H4 (cell line): Measurements from ENCODE around the gene MORC2. TPM values are rescaled to one million over a fixed set of nuclear protein-coding genes. Genes with fewer than 3 reads are reported as not detected.

ENCODE experiments used
- DNase-seq: peaks from one replicate; pipeline ENCODE4 v3.0.0-alpha.2; 2015; ENCODE audit warnings: low spot score
- total RNA-seq: library from RNA; depleted of rRNA; stranded (reverse); fragments of >200 nt; shearing (Covaris generic); gene quantifications from 2 replicates; pipeline ENCODE4 v1.2.3, GENCODE V29; 2014

MORC2 gene
- total RNA-seq, 1 experiment from 2014 or later: 10.8 TPM

DNA sequence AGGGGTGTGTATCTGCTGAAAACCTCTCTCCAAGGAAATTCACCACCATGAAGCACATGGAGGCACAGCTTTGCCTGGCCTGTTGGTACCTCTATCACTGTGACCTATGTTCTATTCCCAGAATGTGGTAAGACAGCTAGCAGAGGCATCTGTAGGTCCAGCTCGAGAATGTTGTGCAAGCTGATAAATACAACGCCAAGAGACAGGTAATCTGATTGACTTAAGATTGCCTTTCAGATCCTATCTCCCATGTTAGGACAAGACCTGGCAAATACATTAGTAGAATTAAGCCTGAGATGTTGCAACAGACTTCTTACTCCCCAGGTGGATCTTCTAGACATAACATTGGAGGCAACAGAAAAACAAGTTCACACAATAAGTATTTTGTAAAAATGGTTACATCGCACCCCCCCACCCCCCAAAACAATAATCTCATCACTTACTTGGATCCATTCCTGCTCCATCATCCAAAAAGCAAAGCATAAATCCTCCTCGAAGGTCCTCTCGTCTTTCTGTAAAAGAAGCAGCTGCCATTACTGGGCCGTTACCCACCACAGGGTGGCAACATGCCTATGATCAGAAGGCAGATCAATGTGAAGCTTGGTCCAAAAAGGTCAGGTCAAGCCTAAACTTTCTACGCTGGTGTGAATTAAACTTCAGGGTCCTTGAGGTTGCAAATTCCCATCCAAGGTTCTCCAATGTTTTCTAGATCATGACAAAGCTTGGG, 18.5 kb downstream of the MORC2 start:
- DNase-seq: no peak

GRCh38 chr22:30948930-30949342, 19.6 kb downstream of the MORC2 start:
- DNase-seq: no peak

- no peak for DNase-seq
Measured at GRCh38 chr22:30947816-30948454, 20.6 kb downstream of the MORC2 start.

DNA sequence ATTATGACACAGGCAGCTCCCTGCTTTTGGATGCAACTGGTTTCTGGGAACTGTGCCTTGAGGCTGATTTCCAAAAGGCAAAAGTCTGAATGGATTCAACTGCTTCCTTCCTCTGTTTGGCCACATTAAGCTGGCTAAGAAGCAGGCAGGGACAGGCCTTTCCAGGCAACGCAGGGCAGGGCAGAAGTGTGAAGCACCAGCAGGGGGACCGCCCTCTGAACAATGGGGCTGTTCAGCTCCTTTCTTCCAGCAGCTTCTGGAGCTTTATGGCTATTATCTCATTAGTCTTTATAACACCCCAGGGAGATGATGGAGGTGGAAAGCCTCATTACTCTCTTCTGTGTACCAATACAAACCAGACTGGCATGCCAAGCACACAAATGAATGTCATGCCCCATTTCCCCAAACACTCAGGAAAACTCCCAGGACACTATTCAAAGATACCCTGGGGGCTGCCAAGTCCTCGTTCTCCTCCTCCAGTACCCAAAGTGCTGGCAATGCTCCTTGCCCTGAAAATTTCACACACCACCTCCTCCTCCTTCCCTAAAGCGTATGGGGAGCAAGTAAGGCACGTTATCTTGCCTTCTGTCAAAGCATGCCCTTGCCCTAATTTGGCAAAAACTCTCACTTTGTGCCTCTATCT, 21.3 kb downstream of the MORC2 start:
- no peak for DNase-seq

DNA sequence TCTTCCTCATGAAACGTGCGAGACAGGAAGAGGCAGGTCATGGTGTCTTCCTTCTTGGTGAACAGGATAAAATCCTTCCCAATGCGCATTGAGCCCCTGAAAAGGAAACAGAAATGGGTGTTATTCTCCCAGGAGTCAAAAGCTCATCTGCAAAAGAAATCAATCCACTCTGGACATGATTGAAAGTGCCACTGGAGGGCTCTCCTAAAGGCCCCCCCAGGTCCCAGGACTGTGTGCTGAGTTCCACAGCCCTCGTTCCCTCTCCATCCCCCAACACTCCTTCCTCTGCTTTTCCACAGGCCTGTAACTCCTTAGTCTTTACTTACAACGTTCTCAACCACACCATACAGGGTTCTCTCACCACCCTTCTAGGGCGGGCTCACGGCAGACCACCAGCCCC, 22.2 kb downstream of the MORC2 start:
- no peak for DNase-seq

GRCh38 chr22:30945653-30946052, 22.9 kb downstream of the MORC2 start:
- DNase-seq: no peak

GRCh38 chr22:30944986-30945385, 23.6 kb downstream of the MORC2 start:
- no peak for DNase-seq

DNA sequence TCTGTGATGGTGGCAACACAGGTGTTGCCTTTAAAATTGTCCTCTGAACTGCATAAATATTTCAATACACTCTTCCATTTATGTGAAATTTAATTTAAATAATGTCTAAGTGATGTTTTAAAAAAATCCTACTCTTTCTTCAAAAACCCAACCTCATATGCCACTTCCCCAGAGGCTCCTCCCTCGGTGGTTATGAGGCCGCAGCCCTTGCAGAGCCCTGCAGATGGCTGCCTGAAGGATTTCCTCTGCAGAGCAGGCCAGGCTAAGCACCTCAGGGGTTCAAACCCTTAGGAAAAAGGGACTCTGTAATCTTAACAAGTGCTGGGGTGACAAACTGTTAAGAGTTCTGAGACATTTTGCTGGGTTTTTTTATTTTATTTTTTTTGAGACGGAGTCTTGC, 25.2 kb downstream of the MORC2 start:
- DNase-seq: no peak

DNA sequence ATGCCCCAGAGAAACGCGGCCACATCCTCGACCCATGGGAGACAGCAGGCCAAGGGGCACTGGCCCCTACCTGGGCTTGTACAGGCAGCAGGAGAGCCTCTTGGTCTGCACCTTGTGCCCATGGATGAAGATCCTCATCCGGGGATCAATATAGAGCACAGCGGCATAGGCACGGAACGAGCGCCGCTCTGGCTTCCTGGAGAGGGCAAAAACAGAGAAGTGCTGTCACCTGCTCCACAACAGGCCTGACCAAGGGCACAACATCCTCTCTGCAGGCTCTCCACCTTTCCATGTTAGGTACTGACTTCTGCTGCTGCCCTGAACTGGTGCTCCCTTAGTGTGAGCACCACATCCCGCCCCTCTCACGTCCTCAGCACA, 27.2 kb downstream of the MORC2 start:
- DNase-seq: no peak

- no peak for DNase-seq
Measured at GRCh38 chr22:30940685-30941362, 27.8 kb downstream of the MORC2 start.

- no peak for DNase-seq
Measured at GRCh38 chr22:30934053-30934452, 34.5 kb downstream of the MORC2 start.

GRCh38 chr22:30933457-30933856, 35.1 kb downstream of the MORC2 start:
- DNase-seq: no peak

- DNase-seq: no peak
Measured at GRCh38 chr22:30932661-30933060, 35.9 kb downstream of the MORC2 start.

DNA sequence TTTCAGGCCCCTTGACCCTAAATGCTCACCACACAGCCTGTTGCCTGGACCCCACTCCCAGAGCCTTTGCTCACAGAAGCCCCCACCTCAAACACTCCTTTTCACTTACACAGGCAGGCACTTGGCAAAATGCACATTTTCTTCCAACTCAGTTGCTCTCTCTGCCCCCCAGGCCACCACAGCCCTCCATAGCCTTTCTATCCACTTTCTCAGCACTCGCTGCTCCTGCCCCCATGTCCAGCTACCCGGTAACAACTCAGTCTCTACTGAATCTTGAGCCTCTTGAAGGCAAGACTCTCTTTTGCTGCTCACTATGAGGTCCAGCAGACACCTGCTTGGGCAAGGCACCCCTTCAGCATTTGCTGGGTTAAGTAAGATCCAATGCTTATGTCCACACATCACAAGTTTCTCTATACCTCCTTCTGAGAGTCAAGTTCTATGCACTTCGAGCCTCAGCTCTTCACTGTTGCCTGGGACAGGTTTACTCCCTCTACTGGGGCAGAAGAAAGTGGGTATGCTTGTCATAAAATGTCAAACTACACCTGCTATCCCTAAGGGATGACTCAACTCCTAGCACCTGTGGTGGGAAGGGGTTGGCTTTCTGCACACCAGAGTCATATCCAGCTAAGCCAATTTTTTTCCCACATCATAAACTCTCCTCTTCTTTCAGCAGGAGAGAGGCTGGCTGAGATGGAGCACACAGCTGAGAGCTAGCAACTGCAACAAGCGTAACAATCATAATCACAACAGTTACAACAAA, 36.9 kb downstream of the MORC2 start:
- no peak for DNase-seq

GRCh38 chr22:30930228-30930627, 38.3 kb downstream of the MORC2 start:
- no peak for DNase-seq

GRCh38 chr22:30928401-30928800, 40.2 kb downstream of the MORC2 start:
- no peak for DNase-seq

DNA sequence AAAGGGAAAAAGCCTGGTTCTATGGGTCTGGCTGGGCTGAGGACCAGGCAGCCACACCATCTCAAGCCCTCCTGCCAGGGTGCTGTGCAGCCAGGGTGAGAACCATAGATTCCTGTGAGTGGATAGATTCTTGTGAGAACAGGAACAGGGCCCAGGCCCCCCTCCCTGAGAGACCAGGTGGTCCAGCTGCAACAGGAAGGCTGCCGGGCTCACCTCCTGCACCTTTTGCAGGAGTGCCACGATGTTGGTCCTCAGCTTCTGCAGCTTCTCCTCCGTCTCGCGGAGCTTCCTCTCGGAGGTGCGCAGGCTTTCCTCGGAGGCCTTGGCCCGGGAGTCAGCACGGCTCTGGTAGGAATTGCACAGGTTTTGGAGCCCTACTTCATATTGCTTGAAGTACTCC, 40.8 kb downstream of the MORC2 start:
- DNase-seq: no peak

GRCh38 chr22:30926706-30927105, 41.9 kb downstream of the MORC2 start:
- DNase-seq: no peak

DNA sequence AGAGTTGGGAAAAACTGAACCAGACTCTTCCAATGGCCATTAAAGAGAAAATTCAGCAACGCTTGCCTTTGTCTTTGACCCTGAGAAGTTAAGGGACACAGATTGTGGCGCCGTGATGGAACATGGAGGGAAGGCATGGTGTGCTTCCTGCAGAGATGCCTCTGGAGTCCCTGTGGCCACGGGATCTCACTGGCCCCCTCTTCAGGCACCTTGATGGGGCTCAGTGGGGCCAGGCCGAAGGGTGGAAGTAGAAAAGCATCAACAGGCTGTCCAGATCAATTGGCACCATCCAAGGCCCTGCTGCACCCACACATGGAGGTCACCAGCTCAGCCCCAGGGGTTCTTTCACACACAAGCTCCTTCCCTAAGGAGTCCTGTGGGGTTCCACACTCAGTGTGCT, 42.9 kb downstream of the MORC2 start:
- DNase-seq: no peak

GRCh38 chr22:30923168-30923900, 45.2 kb downstream of the MORC2 start:
- DNase-seq: no peak

GRCh38 chr22:30922151-30922611, 46.4 kb downstream of the MORC2 start:
- DNase-seq: no peak
